ENCODE data around the gene FSHR.

DNA sequence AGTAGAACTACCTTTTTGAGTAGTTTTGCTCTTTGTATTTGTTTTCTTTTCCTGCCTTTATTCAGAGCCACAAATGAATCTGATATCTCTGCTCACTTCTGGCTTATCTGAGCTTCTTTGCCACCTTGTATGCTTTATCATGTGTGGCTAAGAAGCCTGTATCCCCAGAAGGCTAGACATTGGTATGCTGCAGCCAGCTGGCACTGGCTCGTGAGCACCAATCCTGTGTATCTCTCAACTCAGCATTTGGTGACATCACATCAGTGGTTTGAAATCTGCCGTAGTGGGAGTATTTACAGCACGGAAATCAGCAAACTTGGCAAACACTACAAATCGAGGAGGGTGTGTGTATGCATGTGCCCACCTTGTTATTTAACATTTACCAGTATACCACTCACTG, 215.1 kb downstream of the FSHR start:
- TF ChIP-seq, protein P1, sequence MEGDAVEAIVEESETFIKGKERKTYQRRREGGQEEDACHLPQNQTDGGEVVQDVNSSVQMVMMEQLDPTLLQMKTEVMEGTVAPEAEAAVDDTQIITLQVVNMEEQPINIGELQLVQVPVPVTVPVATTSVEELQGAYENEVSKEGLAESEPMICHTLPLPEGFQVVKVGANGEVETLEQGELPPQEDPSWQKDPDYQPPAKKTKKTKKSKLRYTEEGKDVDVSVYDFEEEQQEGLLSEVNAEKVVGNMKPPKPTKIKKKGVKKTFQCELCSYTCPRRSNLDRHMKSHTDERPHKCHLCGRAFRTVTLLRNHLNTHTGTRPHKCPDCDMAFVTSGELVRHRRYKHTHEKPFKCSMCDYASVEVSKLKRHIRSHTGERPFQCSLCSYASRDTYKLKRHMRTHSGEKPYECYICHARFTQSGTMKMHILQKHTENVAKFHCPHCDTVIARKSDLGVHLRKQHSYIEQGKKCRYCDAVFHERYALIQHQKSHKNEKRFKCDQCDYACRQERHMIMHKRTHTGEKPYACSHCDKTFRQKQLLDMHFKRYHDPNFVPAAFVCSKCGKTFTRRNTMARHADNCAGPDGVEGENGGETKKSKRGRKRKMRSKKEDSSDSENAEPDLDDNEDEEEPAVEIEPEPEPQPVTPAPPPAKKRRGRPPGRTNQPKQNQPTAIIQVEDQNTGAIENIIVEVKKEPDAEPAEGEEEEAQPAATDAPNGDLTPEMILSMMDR (IDR thresholded peaks at IDR 0.05): no peak
- TF ChIP-seq POLR2A (IDR thresholded peaks at IDR 0.05): no peak
